HL-60/S4 (cell line): ENCODE measurements around the gene EFNB2.

Source experiments
- in situ Hi-C: fragments of 300-500 bp; cut with MboI; formaldehyde crosslinking; loops from 2 replicates; pipeline ENCODE4 v1.14.3; 2022; ENCODE audit warnings: low sequenced_read_pairs

The EFNB2 gene

GRCh38 chr13:106551350-106551749, 15.9 kb upstream of the EFNB2 start:
- in situ Hi-C loops: no loop called here

- in situ Hi-C loops: no loop called here
Observed at GRCh38 chr13:106550570-106551135, 15.2 kb upstream of the EFNB2 start.

GRCh38 chr13:106548064-106548696, 12.7 kb upstream of the EFNB2 start:
- in situ Hi-C loops: no loop called here

- in situ Hi-C loops: no loop called here
Observed at GRCh38 chr13:106541826-106542225, 6.4 kb upstream of the EFNB2 start.

- in situ Hi-C loops: no loop called here
Observed at GRCh38 chr13:106540613-106541012, 5.2 kb upstream of the EFNB2 start.

GRCh38 chr13:106537521-106537920, 2.1 kb upstream of the EFNB2 start:
- in situ Hi-C loops: no loop called here

GRCh38 chr13:106536244-106537034, 977 bp upstream of the EFNB2 start:
- in situ Hi-C loops: no loop called here

- in situ Hi-C loops: no loop called here
Observed at GRCh38 chr13:106534639-106535551, 567 bp downstream of the EFNB2 start.

- in situ Hi-C loops: no loop called here
Observed at GRCh38 chr13:106533943-106534638, 1.4 kb downstream of the EFNB2 start.

GRCh38 chr13:106533101-106533942, 2.1 kb downstream of the EFNB2 start:
- in situ Hi-C loops: no loop called here

- in situ Hi-C loops: no loop called here
Observed at GRCh38 chr13:106532111-106532929, 3.1 kb downstream of the EFNB2 start.

- in situ Hi-C loops: no loop called here
Observed at GRCh38 chr13:106530980-106531481, 4.4 kb downstream of the EFNB2 start.

- in situ Hi-C loops: no loop called here
Observed at GRCh38 chr13:106530171-106530851, 5.2 kb downstream of the EFNB2 start.

GRCh38 chr13:106529415-106530170, 5.9 kb downstream of the EFNB2 start:
- in situ Hi-C loops: loop anchor here (10.0 kb wide), 1 partner anchor 445 kb away; no protein-coding TSS in a partner anchor

- in situ Hi-C loops: loop anchor here (10.0 kb wide), 1 partner anchor 444 kb away; no protein-coding TSS in a partner anchor
Observed at GRCh38 chr13:106528718-106529414, 6.6 kb downstream of the EFNB2 start.

GRCh38 chr13:106527826-106528225, 7.6 kb downstream of the EFNB2 start:
- in situ Hi-C loops: loop anchor here (10.0 kb wide), 1 partner anchor 443 kb away; no protein-coding TSS in a partner anchor
